ENCODE measurements around the gene SNX15.

Gene SNX15

DNA sequence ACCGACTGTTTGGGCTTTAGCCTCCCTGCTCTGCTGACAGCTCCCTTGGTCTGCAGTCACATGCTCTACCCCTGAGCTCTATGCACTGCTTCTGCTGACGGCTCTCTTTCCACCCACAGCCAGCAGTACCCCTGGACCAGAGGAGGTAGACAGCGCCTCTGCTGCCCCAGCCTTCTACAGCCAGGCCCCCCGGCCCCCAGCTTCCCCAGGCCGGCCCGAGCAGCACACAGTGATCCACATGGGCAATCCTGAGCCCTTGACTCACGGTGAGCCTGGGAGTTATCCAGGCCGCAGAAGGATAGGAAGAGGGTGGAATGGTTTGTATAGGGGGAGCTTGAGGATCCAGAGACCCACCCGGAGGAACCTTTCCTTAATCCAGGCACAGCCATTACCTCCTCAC is 59.6 kb downstream of the SNX15 start:
- DNase-seq: no peak

DNA sequence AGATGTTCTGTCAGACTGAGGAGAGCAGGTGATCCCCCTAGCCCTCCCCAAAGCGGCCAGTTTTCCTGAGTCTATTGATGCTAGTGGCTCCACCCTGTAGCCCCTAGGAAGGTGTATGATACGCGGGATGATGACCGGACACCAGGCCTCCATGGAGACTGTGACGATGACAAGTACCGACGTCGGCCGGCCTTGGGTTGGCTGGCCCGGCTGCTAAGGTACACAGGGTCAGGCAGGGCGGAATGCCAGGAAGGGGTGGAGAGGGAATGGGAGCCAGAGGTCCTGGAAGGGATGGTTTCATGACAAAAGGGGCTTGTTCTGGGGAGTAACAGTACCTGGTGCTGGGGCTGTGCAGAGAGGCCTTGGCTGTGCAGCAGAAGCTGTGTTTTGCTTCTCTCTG is 60.0 kb downstream of the SNX15 start:
- DNase-seq: no peak

DNA sequence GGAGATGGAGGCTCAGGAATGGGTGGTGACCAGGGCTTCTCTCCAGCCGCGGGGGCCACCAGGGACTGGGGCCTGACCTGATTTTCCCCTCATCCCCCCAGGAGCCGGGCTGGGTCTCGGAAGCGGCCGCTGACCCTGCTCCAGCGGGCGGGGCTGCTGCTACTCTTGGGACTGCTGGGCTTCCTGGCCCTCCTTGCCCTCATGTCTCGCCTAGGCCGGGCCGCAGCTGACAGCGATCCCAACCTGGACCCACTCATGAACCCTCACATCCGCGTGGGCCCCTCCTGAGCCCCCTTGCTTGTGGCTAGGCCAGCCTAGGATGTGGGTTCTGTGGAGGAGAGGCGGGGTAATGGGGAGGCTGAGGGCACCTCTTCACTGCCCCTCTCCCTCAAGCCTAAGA is 60.6 kb downstream of the SNX15 start:
- DNase-seq: no peak

DNA sequence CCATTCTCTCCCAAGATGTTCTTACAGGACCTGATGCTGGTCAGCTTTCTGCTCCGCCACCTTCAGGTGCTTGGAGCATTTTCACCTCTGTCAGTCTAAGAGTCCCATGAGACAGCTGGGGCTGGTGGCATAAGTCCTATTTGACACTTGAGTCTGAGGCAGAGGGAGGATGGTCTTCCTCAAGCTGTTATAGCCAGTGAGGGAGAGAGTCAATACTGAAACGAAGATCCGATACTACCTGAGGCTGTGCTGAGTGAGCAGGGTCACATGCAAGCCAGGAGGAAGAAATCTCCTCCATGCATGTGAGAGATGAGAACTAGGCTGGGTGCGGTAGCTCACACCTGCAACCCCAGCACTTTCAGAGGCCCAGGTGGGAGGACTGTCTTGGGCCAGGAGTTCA is 62.4 kb downstream of the SNX15 start:
- DNase-seq: no peak

Data from NCI-H2171 (cell line).